ENCODE measurements around the gene PLCL1.
"Not testable (repeated sequence)": the region's sequence is repeated elsewhere in the genome, so short reads cannot be mapped to it uniquely, and the experiment has no call there.

The PLCL1 gene

GRCh38 chr2:198141726-198142125, 337.3 kb downstream of the PLCL1 start:
- DNase-seq: no peak

- DNase-seq: no peak
These were observed 338.8 kb downstream of the PLCL1 start for GRCh38 chr2:198143156-198143555.

- DNase-seq: no peak
These were observed 339.4 kb downstream of the PLCL1 start for GRCh38 chr2:198143793-198144192.

GRCh38 chr2:198144660-198145059, 340.3 kb downstream of the PLCL1 start:
- no peak for DNase-seq

GRCh38 chr2:198146346-198146940, 342.1 kb downstream of the PLCL1 start:
- no peak for DNase-seq

- DNase-seq: no peak
These were observed 352.9 kb downstream of the PLCL1 start for GRCh38 chr2:198157314-198157713.

GRCh38 chr2:198161151-198161550, 356.8 kb downstream of the PLCL1 start:
- DNase-seq: no peak

- no peak for DNase-seq
These were observed 357.9 kb downstream of the PLCL1 start for GRCh38 chr2:198162276-198162675.

GRCh38 chr2:198164843-198165242, 360.4 kb downstream of the PLCL1 start:
- no peak for DNase-seq

- DNase-seq: no peak
These were observed 360.9 kb downstream of the PLCL1 start for GRCh38 chr2:198165289-198165688.

- no peak for DNase-seq
These were observed 363.0 kb downstream of the PLCL1 start for GRCh38 chr2:198167346-198167745.

- DNase-seq: no peak
These were observed 364.3 kb downstream of the PLCL1 start for GRCh38 chr2:198168651-198169050.

- DNase-seq: no peak
These were observed 368.8 kb downstream of the PLCL1 start for GRCh38 chr2:198173242-198173641.

- DNase-seq: no peak
These were observed 369.5 kb downstream of the PLCL1 start for GRCh38 chr2:198173864-198174263.

GRCh38 chr2:198175271-198175670, 370.9 kb downstream of the PLCL1 start:
- no peak for DNase-seq

GRCh38 chr2:198177040-198177439, 372.6 kb downstream of the PLCL1 start:
- no peak for DNase-seq

- DNase-seq: no peak
These were observed 374.4 kb downstream of the PLCL1 start for GRCh38 chr2:198178766-198179165.

GRCh38 chr2:198186257-198186656, 381.9 kb downstream of the PLCL1 start:
- no peak for DNase-seq

- DNase-seq: no peak
These were observed 383.4 kb downstream of the PLCL1 start for GRCh38 chr2:198187841-198188240.

- no peak for DNase-seq
These were observed 384.6 kb downstream of the PLCL1 start for GRCh38 chr2:198188982-198189381.

GRCh38 chr2:198191651-198192050, 387.3 kb downstream of the PLCL1 start:
- DNase-seq: no peak

GRCh38 chr2:198196556-198196955, 392.2 kb downstream of the PLCL1 start:
- not testable (repeated sequence) for DNase-seq

All from CD4-positive, alpha-beta T cell treated with Interferon gamma for 1 hour (primary cell).